ENCODE data around the gene LDLRAD3.

The LDLRAD3 gene

DNA sequence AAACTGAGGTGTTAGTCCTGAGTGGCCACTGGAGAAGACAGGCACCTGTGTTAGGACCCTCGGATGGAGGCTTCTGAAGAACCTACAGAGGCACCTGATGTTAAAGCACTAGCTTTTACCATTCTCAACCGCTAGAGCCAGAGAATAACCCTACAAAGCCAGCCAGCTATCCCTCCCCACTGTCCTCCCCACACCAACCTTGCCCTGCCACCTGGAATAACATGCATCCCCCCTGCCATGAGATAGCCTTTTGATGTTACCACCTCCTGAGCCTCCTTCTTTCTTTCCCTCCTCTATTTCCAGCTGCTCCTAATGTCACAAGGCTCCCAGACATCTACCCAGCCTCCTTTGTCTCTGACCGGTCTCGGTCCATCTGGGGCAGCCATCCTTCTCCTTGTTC, 317.2 kb downstream of the LDLRAD3 start:
- Histone ChIP-seq H3K79me1 (ENCODE audit: low read length) (no peaks in the 10 kb centered on the region), H3K4ac (ENCODE audit: low read depth, low read length) (no peak overlapping the region), H4K5ac (ENCODE audit: low read length) (no peak overlapping the region), H3K18ac (ENCODE audit: low read length) (no peak overlapping the region), H3K9ac (ENCODE audit: low read length) (no peak overlapping the region), H2AK5ac (ENCODE audit: low read length) (no peak overlapping the region), H3K23ac (ENCODE audit: low read length) (no peak overlapping the region), H3K4me2 (ENCODE audit: low read length) (no peak overlapping the region), H2BK5ac (ENCODE audit: low read length) (no peak overlapping the region), H3K79me2 (ENCODE audit: control insufficient read depth, insufficient read depth, low read length) (no peaks in the 10 kb centered on the region), H3K27me3 (ENCODE audit: insufficient read depth, low read length, poor library complexity) (no peaks in the 10 kb centered on the region), H3K27ac (ENCODE audit: low read depth, low read length) (no peak overlapping the region), H2BK15ac (replicated peaks; ENCODE audit: low read depth) (no peak overlapping the region), H2BK120ac (ENCODE audit: low read depth, low read length) (no peak overlapping the region), H3K4me1 (ENCODE audit: control insufficient read depth, low read depth, low read length) (no peaks in the 10 kb centered on the region), H3K36me3 (ENCODE audit: control insufficient read depth, insufficient read depth, low read length) (no peaks in the 10 kb centered on the region), H3K4me3 (ENCODE audit: low read length) (no peak overlapping the region), H3K56ac (ENCODE audit: low read length) (no peak overlapping the region), H4K8ac (ENCODE audit: low read depth, low read length) (no peak overlapping the region)
- WGBS (ENCODE audit: extremely low coverage, insufficient coverage, low lambda C conversion rate), result no CpG with 5 or more reads among the region's 4 CpGs
- DNase-seq, result no peak

GRCh38 chr11:36264011-36264972, 320.4 kb downstream of the LDLRAD3 start:
- H2AK5ac ChIP-seq (ENCODE audit: low read length), result no peak overlapping the region
- H3K9ac ChIP-seq (ENCODE audit: low read length), result no peak overlapping the region
- no peak overlapping the region for H2BK5ac ChIP-seq (ENCODE audit: low read length)
- no peak overlapping the region for H3K18ac ChIP-seq (ENCODE audit: low read length)
- H4K5ac ChIP-seq (ENCODE audit: low read length), result no peak overlapping the region
- H3K56ac ChIP-seq (ENCODE audit: low read length), result no peak overlapping the region
- H3K79me1 ChIP-seq (ENCODE audit: low read length), result no peaks in the 10 kb centered on the region
- no peak overlapping the region for H3K4me3 ChIP-seq (ENCODE audit: low read length)
- no peak overlapping the region for H3K27ac ChIP-seq (ENCODE audit: low read depth, low read length)
- DNase-seq, result no peak
- no peak overlapping the region for H2BK120ac ChIP-seq (ENCODE audit: low read depth, low read length)
- H3K4ac ChIP-seq (ENCODE audit: low read depth, low read length), result no peak overlapping the region
- WGBS (ENCODE audit: extremely low coverage, insufficient coverage, low lambda C conversion rate), result no CpG with 5 or more reads among the region's 9 CpGs
- H3K23ac ChIP-seq (ENCODE audit: low read length), result no peak overlapping the region
- no peaks in the 10 kb centered on the region for H3K79me2 ChIP-seq (ENCODE audit: control insufficient read depth, insufficient read depth, low read length)
- no peaks in the 10 kb centered on the region for H3K27me3 ChIP-seq (ENCODE audit: insufficient read depth, low read length, poor library complexity)
- no peak overlapping the region for H3K4me2 ChIP-seq (ENCODE audit: low read length)
- no peaks in the 10 kb centered on the region for H3K4me1 ChIP-seq (ENCODE audit: control insufficient read depth, low read depth, low read length)
- no peak overlapping the region for H4K8ac ChIP-seq (ENCODE audit: low read depth, low read length)
- H3K36me3 ChIP-seq (ENCODE audit: control insufficient read depth, insufficient read depth, low read length), result no peaks in the 10 kb centered on the region
- H2BK15ac ChIP-seq (replicated peaks; ENCODE audit: low read depth), result no peak overlapping the region

DNA sequence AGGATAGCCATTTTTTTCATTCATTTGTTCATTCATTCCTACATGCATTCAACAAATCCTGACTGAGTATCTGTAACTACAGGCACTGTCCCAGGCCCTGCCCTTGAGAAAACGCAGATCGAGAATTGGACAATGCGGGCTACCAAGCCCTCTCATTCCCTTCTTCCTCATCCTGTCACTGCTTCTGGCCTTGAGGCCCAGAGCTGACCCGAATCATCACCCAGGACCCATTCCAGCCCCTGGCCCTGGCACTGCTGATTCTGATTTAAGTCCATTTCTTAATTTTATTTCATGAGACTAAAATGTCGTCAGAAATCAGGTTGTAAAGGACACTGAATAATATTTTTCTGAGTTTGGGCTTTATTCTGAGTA, 321.1 kb downstream of the LDLRAD3 start:
- Histone ChIP-seq H2BK15ac (replicated peaks; ENCODE audit: low read depth) (no peak overlapping the region), H3K4me2 (ENCODE audit: low read length) (no peak overlapping the region), H3K23ac (ENCODE audit: low read length) (no peak overlapping the region), H3K9ac (ENCODE audit: low read length) (no peak overlapping the region), H3K36me3 (ENCODE audit: control insufficient read depth, insufficient read depth, low read length) (no peaks in the 10 kb centered on the region), H2BK5ac (ENCODE audit: low read length) (no peak overlapping the region), H3K4me3 (ENCODE audit: low read length) (no peak overlapping the region), H3K4ac (ENCODE audit: low read depth, low read length) (no peak overlapping the region), H4K8ac (ENCODE audit: low read depth, low read length) (no peak overlapping the region), H3K4me1 (ENCODE audit: control insufficient read depth, low read depth, low read length) (no peaks in the 10 kb centered on the region), H3K27ac (ENCODE audit: low read depth, low read length) (no peak overlapping the region), H2BK120ac (ENCODE audit: low read depth, low read length) (no peak overlapping the region), H3K79me1 (ENCODE audit: low read length) (no peaks in the 10 kb centered on the region), H3K18ac (ENCODE audit: low read length) (no peak overlapping the region), H3K79me2 (ENCODE audit: control insufficient read depth, insufficient read depth, low read length) (no peaks in the 10 kb centered on the region), H3K56ac (ENCODE audit: low read length) (no peak overlapping the region), H2AK5ac (ENCODE audit: low read length) (no peak overlapping the region), H3K27me3 (ENCODE audit: insufficient read depth, low read length, poor library complexity) (no peaks in the 10 kb centered on the region), H4K5ac (ENCODE audit: low read length) (no peak overlapping the region)
- DNase-seq, result no peak
- no CpG with 5 or more reads among the region's 5 CpGs for WGBS (ENCODE audit: extremely low coverage, insufficient coverage, low lambda C conversion rate)

DNA sequence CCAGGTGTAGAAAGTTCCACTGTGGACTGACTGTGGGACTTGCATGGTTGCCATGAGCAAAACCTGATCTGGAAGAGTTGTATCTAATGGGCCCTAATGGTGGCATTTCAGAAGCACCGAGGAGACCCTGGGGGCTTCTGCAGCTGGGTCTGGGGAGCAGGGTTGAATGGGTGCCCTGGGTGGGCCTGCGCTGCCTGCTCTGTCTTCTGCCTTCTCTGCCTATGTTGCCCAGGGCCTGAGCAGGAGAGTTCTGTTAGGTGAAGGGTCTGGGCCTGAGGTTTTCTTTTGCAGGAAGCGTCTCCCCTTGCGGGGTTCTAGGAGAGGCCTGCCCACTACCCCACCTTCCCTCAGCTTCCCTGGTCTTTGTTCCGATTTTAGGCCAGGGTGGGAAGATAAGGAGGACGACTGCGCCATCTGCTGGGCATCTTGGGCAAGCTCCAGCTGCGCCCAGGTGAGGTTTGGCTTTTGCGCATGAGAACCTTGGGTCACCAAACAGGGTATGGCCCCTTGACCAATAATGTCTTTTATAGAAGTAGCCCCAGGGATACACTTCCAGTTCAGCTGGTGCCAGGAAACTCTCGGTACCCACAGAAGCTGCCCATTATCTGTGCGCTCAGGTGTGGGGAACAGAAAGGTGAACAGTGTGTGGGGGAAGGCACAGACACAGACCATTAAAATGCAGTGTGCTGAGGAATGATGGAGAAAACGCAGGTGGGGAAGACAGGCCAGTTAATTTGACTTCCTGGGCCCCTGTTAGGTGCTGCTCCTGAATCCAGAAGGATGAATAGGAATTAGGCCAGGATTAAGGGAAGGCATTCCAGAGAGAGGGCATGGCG, 322.1 kb downstream of the LDLRAD3 start:
- DNase-seq, result peak; percentile 72
- H3K27me3 ChIP-seq (ENCODE audit: insufficient read depth, low read length, poor library complexity), result no peaks in the 10 kb centered on the region
- H3K9ac ChIP-seq (ENCODE audit: low read length), result no peak overlapping the region
- no peaks in the 10 kb centered on the region for H3K36me3 ChIP-seq (ENCODE audit: control insufficient read depth, insufficient read depth, low read length)
- H3K79me1 ChIP-seq (ENCODE audit: low read length), result no peaks in the 10 kb centered on the region
- no peak overlapping the region for H4K8ac ChIP-seq (ENCODE audit: low read depth, low read length)
- H2BK5ac ChIP-seq (ENCODE audit: low read length), result no peak overlapping the region
- no peak overlapping the region for H4K5ac ChIP-seq (ENCODE audit: low read length)
- H2BK15ac ChIP-seq (replicated peaks; ENCODE audit: low read depth), result no peak overlapping the region
- H3K23ac ChIP-seq (ENCODE audit: low read length), result no peak overlapping the region
- peak overlapping the region; percentile 22 for H3K18ac ChIP-seq (ENCODE audit: low read length)
- H3K79me2 ChIP-seq (ENCODE audit: control insufficient read depth, insufficient read depth, low read length), result no peaks in the 10 kb centered on the region
- no peaks in the 10 kb centered on the region for H3K4me1 ChIP-seq (ENCODE audit: control insufficient read depth, low read depth, low read length)
- no peak overlapping the region for H3K4me2 ChIP-seq (ENCODE audit: low read length)
- peak overlapping the region; percentile 60 for H3K4ac ChIP-seq (ENCODE audit: low read depth, low read length)
- no CpG with 5 or more reads among the region's 13 CpGs for WGBS (ENCODE audit: extremely low coverage, insufficient coverage, low lambda C conversion rate)
- H3K4me3 ChIP-seq (ENCODE audit: low read length), result no peak overlapping the region
- no peak overlapping the region for H3K56ac ChIP-seq (ENCODE audit: low read length)
- H2AK5ac ChIP-seq (ENCODE audit: low read length), result no peak overlapping the region
- H2BK120ac ChIP-seq (ENCODE audit: low read depth, low read length), result no peak overlapping the region
- no peak overlapping the region for H3K27ac ChIP-seq (ENCODE audit: low read depth, low read length)

GRCh38 chr11:36266767-36267166, 322.9 kb downstream of the LDLRAD3 start:
- H3K36me3 ChIP-seq (ENCODE audit: control insufficient read depth, insufficient read depth, low read length), result no peaks in the 10 kb centered on the region
- no peak overlapping the region for H3K9ac ChIP-seq (ENCODE audit: low read length)
- no peaks in the 10 kb centered on the region for H3K4me1 ChIP-seq (ENCODE audit: control insufficient read depth, low read depth, low read length)
- H3K79me1 ChIP-seq (ENCODE audit: low read length), result no peaks in the 10 kb centered on the region
- H2BK120ac ChIP-seq (ENCODE audit: low read depth, low read length), result no peak overlapping the region
- no peak overlapping the region for H3K18ac ChIP-seq (ENCODE audit: low read length)
- no peak overlapping the region for H2AK5ac ChIP-seq (ENCODE audit: low read length)
- H4K8ac ChIP-seq (ENCODE audit: low read depth, low read length), result no peak overlapping the region
- H3K27ac ChIP-seq (ENCODE audit: low read depth, low read length), result no peak overlapping the region
- no peak overlapping the region for H3K56ac ChIP-seq (ENCODE audit: low read length)
- no CpG with 5 or more reads among the region's 5 CpGs for WGBS (ENCODE audit: extremely low coverage, insufficient coverage, low lambda C conversion rate)
- H3K4me2 ChIP-seq (ENCODE audit: low read length), result no peak overlapping the region
- no peak overlapping the region for H2BK15ac ChIP-seq (replicated peaks; ENCODE audit: low read depth)
- no peak overlapping the region for H3K23ac ChIP-seq (ENCODE audit: low read length)
- no peaks in the 10 kb centered on the region for H3K27me3 ChIP-seq (ENCODE audit: insufficient read depth, low read length, poor library complexity)
- no peak overlapping the region for H3K4ac ChIP-seq (ENCODE audit: low read depth, low read length)
- no peaks in the 10 kb centered on the region for H3K79me2 ChIP-seq (ENCODE audit: control insufficient read depth, insufficient read depth, low read length)
- H4K5ac ChIP-seq (ENCODE audit: low read length), result no peak overlapping the region
- no peak overlapping the region for H3K4me3 ChIP-seq (ENCODE audit: low read length)
- no peak for DNase-seq
- H2BK5ac ChIP-seq (ENCODE audit: low read length), result no peak overlapping the region
